SJSA1 (cell line): ENCODE results near the gene ATP6V1C2. TPM values are rescaled to one million over a fixed set of nuclear protein-coding genes. Genes with fewer than 3 reads are reported as not detected.

ENCODE experiments used
- DNase-seq, 2 experiments: peaks; one replicate each; pipeline ENCODE4 v3.0.0-alpha.2; 2015 to 2020; ENCODE audit warnings: low spot score in 2 of 2, low read depth in 1 of 2
- H3K27ac ChIP-seq: fragments of 250-450 bp; sonication (Bioruptor Pico); 2 replicates; pipeline ENCODE4 v1.5.1; 2020; ENCODE audit warnings: mild to moderate bottlenecking, moderate library complexity
- H3K27me3 ChIP-seq: fragments of 250-450 bp; sonication (Bioruptor Pico); replicated peaks from 2 replicates; pipeline ENCODE4 v1.5.1; 2020; ENCODE audit warnings: mild to moderate bottlenecking, moderate library complexity
- H3K36me3 ChIP-seq: fragments of 250-450 bp; sonication (Bioruptor Pico); 2 replicates; pipeline ENCODE4 v1.5.1; 2020; ENCODE audit warnings: mild to moderate bottlenecking
- H3K4me1 ChIP-seq: fragments of 250-450 bp; sonication (Bioruptor Pico); replicated peaks from 2 replicates; pipeline ENCODE4 v1.6.1; 2021; ENCODE audit warnings: mild to moderate bottlenecking
- H3K4me3 ChIP-seq: fragments of 250-450 bp; sonication (Bioruptor Pico); 2 replicates; pipeline ENCODE4 v1.5.1; 2020; ENCODE audit warnings: mild to moderate bottlenecking
- H3K9me3 ChIP-seq: fragments of 250-450 bp; sonication (Bioruptor Pico); replicated peaks from 2 replicates; pipeline ENCODE4 v1.5.1; 2020; ENCODE audit warnings: mild to moderate bottlenecking
- total RNA-seq: library from RNA; depleted of rRNA; stranded (reverse); fragments of >200 nt; shearing (Covaris generic); gene quantifications from 2 replicates; pipeline ENCODE4 v1.2.3, GENCODE V29; 2014; rRNA removed

ATP6V1C2 gene
- total RNA-seq, 1 experiment from 2014 or later, result 0.13 TPM

GRCh38 chr2:10826026-10826425 is 104.6 kb downstream of the ATP6V1C2 start:
- DNase-seq, result no peak
- peaks cover 31% of the 10 kb centered on the region for H3K27me3 ChIP-seq
- H3K36me3 ChIP-seq, result no peaks in the 10 kb centered on the region
- no peaks in the 10 kb centered on the region for H3K9me3 ChIP-seq
- H3K27ac ChIP-seq, result no peak overlapping the region
- no peak overlapping the region for H3K4me3 ChIP-seq
- H3K4me1 ChIP-seq, result no peaks in the 10 kb centered on the region

- Histone ChIP-seq H3K27me3 (peaks cover 32% of the 10 kb centered on the region), H3K27ac (no peak overlapping the region), H3K4me1 (no peaks in the 10 kb centered on the region), H3K9me3 (no peaks in the 10 kb centered on the region), H3K36me3 (no peaks in the 10 kb centered on the region), H3K4me3 (no peak overlapping the region)
- no peak for DNase-seq
These were observed 105.2 kb downstream of the ATP6V1C2 start for GRCh38 chr2:10826625-10827024.

DNA sequence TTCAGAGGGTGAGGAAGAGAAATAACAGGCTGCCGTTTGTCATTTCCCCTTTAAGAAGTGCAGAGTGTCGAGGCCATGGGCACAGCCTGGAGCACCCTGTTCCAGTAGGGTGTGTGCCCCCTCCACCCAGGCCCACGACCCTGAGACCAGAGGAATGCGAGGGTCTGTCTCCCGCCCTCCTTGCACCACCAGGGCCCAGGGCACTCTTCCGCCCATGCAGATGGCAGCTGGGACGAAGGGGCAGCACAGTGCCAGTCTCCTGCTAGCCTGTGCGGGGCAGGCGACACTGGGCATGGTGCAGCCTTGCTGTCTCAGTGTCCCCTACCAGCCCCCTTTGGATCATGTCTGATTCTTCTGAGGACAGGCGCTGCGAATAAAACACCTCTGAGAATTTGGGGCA is 106.9 kb downstream of the ATP6V1C2 start:
- Histone ChIP-seq H3K27ac (no peak overlapping the region), H3K36me3 (no peaks in the 10 kb centered on the region), H3K27me3 (peaks cover 30% of the 10 kb centered on the region), H3K9me3 (no peaks in the 10 kb centered on the region), H3K4me1 (no peaks in the 10 kb centered on the region), H3K4me3 (no peak overlapping the region)
- DNase-seq, result no peak

GRCh38 chr2:10829299-10829698 is 107.9 kb downstream of the ATP6V1C2 start:
- no peaks in the 10 kb centered on the region for H3K9me3 ChIP-seq
- DNase-seq, result no peak
- H3K36me3 ChIP-seq, result no peaks in the 10 kb centered on the region
- H3K4me3 ChIP-seq, result no peak overlapping the region
- H3K27me3 ChIP-seq, result peaks cover 29% of the 10 kb centered on the region
- no peaks in the 10 kb centered on the region for H3K4me1 ChIP-seq
- no peak overlapping the region for H3K27ac ChIP-seq

DNA sequence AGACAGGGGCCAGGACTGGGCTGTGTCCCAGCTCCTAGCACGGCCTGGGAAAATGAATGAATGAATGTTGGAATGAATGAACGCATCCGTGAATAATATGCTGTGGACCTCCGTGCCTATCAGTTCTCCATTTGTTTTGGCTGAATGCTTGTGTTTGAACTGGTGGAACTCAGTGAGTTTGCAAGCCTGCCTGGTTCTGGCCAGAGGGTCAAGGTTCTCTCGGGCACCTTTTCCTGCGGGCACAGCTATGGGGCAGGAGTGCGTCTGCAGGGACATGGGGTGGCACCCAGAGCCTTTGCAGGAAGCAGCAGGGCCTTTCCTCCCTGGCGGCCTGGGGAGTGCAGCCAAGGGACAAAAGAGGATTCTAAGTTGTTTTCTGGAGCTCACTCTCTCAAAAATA is 108.8 kb downstream of the ATP6V1C2 start:
- no peak overlapping the region for H3K4me3 ChIP-seq
- H3K27me3 ChIP-seq, result peaks cover 29% of the 10 kb centered on the region

GRCh38 chr2:10830641-10831399 is 109.4 kb downstream of the ATP6V1C2 start:
- peaks cover 29% of the 10 kb centered on the region for H3K27me3 ChIP-seq
- no peaks in the 10 kb centered on the region for H3K36me3 ChIP-seq
- H3K9me3 ChIP-seq, result no peaks in the 10 kb centered on the region
- H3K4me1 ChIP-seq, result no peaks in the 10 kb centered on the region
- H3K27ac ChIP-seq, result no peak overlapping the region
- no peak for DNase-seq
- H3K4me3 ChIP-seq, result no peak overlapping the region

More for the DNA sequence above, 108.8 kb downstream of the ATP6V1C2 start:
- no peak for DNase-seq
- H3K9me3 ChIP-seq, result no peaks in the 10 kb centered on the region
- no peaks in the 10 kb centered on the region for H3K36me3 ChIP-seq
- H3K4me1 ChIP-seq, result no peaks in the 10 kb centered on the region
- no peak overlapping the region for H3K27ac ChIP-seq

DNA sequence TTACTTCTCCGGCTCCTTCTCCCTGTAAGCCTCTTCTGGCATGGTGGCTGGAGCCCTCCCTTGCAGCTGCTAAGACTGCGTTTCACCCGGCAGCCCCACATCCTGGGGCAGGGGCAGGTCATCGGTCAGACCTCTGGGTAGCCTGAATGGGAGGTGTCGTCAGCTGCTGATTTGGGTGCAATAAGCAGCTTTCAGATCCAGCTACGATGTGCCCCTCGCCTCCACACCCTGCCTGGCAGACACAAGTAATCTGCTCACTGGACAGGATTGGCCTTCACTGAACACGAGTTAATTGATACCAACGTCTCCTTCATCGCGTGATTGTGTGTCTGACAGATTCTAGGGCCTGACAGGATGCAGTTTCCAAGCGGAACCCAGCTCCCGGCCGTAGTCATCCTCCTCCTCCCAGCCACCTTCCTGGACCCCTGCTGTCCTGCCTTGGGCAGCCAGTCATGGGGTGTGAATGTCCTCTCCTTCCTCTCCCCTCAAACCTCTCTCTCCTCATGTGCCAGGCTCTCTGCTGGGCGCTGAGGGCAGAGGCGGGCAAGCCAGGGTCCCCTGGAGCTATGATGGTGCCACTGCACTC is 110.1 kb downstream of the ATP6V1C2 start:
- Histone ChIP-seq H3K36me3 (no peaks in the 10 kb centered on the region), H3K9me3 (no peaks in the 10 kb centered on the region), H3K4me3 (no peak overlapping the region), H3K27me3 (peaks cover 25% of the 10 kb centered on the region), H3K27ac (no peak overlapping the region), H3K4me1 (no peaks in the 10 kb centered on the region)
- no peak for DNase-seq

DNA sequence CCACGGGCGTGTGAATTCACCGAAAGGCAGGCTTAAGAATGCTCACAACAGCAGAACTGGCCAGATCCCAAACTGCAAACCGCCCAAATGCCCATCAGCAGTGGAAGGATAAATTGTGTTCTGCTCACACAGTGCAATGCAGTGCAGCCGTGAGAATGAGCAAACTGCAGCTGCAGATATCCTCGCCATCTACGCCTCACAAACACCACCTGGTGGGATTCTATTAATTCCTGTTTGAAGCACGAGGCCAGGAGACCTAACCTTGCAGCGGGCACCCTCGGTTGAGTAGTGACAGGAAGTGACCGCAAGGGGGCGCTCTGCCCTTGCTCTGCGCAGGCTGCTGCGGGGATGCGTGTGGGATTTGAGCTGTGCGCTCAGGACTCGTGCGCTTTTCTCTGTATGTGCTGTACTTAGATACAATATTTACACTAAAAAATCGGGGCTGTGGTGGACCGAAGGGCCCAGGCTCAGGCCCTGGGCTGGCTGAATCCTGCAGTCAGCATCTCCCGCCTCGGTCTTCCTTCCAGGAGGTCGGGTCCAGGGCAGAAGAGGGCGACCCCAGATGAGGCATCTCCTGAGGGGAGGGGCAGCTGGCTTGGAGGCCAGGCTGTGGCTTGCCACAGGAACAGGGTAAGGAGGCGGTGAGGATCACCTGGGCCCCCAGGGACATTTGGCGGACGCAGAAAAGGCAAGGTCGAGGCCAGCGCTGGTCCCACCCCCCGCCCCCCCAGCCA is 110.9 kb downstream of the ATP6V1C2 start:
- peaks cover 19% of the 10 kb centered on the region for H3K27me3 ChIP-seq
- H3K9me3 ChIP-seq, result no peaks in the 10 kb centered on the region
- peak; percentile 58 to 71 for DNase-seq
- H3K36me3 ChIP-seq, result no peaks in the 10 kb centered on the region
- no peak overlapping the region for H3K4me3 ChIP-seq
- H3K4me1 ChIP-seq, result no peaks in the 10 kb centered on the region
- H3K27ac ChIP-seq, result no peak overlapping the region

DNA sequence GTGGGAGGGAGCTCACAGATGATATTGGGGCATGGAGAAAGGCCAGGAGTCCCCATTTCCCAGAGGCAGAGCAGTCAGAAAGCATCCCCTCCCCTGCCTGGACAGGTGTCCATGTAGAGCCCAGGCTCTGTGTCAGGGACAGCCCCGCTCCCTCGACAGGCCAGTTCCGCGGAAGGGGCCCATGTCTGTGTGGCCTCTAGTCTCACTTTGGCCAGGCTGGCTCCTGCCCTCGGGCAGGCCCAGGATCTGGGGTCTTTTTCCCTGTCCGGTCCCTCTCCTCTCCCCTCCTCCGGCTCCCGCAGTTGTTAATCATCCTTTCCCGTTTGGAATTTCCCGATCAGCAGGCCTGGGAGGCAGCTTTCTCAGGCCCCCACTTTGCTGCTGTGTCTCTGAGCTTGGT is 111.6 kb downstream of the ATP6V1C2 start:
- Histone ChIP-seq H3K27ac (no peak overlapping the region), H3K9me3 (no peaks in the 10 kb centered on the region), H3K4me3 (no peak overlapping the region), H3K27me3 (peaks cover 14% of the 10 kb centered on the region), H3K36me3 (no peaks in the 10 kb centered on the region), H3K4me1 (no peaks in the 10 kb centered on the region)
- DNase-seq, result no peak

GRCh38 chr2:10834068-10834655 is 112.7 kb downstream of the ATP6V1C2 start:
- Histone ChIP-seq H3K4me3 (no peak overlapping the region), H3K4me1 (no peaks in the 10 kb centered on the region), H3K27me3 (peaks cover 11% of the 10 kb centered on the region), H3K27ac (no peak overlapping the region), H3K36me3 (no peaks in the 10 kb centered on the region), H3K9me3 (no peaks in the 10 kb centered on the region)
- no peak for DNase-seq

Other genes with a start within 250 kb of the ATP6V1C2 start
- 49.2 and 51.8 TPM in 2 replicates for gene NOL10, start 31.7 kb upstream of the ATP6V1C2 start, total RNA-seq
- gene PDIA6, start 91.2 kb downstream of the ATP6V1C2 start, total RNA-seq, result 327 and 408 TPM in 2 replicates
- 0.24 TPM in 1 of 2 replicates, not detected in the other for gene KCNF1, start 190.3 kb downstream of the ATP6V1C2 start, total RNA-seq